ENCODE measurements around the gene FAM180B. TPM values are rescaled to one million over a fixed set of nuclear protein-coding genes. Genes with fewer than 3 reads are reported as not detected.
A peak's percentile ranks its signal among the peaks of the same experiment; 100 is the strongest.

The FAM180B gene
- total RNA-seq, 1 donor from 2014 or later = 0.14 TPM

DNA sequence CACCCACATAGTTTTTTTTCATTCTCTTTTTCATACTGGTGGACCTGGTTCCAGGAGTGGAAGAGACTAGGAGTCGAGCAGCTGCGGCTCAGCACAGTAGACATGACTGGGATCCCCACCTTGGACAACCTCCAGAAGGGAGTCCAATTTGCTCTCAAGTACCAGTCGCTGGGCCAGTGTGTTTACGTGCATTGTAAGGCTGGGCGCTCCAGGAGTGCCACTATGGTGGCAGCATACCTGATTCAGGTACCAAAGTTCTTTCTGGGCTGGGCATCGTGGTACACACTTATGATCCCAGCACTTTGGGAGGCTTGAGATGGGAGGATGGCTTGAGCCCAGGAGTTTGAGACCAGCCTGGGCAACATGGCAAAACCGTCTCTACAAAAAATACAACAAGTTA, 16.8 kb upstream of the FAM180B start:
- no peak for DNase-seq (ENCODE audit: low spot score)

GRCh38 chr11:47570651-47571356, 15.7 kb upstream of the FAM180B start:
- DNase-seq (ENCODE audit: low spot score) = no peak

GRCh38 chr11:47571357-47571729, 15.1 kb upstream of the FAM180B start:
- no peak for DNase-seq (ENCODE audit: low spot score)

- DNase-seq (ENCODE audit: low spot score) = no peak
Measured at GRCh38 chr11:47571895-47572294, 14.6 kb upstream of the FAM180B start.

- no peak for DNase-seq (ENCODE audit: low spot score)
Measured at GRCh38 chr11:47572715-47573255, 13.7 kb upstream of the FAM180B start.

GRCh38 chr11:47573321-47573720, 13.2 kb upstream of the FAM180B start:
- no peak for DNase-seq (ENCODE audit: low spot score)

DNA sequence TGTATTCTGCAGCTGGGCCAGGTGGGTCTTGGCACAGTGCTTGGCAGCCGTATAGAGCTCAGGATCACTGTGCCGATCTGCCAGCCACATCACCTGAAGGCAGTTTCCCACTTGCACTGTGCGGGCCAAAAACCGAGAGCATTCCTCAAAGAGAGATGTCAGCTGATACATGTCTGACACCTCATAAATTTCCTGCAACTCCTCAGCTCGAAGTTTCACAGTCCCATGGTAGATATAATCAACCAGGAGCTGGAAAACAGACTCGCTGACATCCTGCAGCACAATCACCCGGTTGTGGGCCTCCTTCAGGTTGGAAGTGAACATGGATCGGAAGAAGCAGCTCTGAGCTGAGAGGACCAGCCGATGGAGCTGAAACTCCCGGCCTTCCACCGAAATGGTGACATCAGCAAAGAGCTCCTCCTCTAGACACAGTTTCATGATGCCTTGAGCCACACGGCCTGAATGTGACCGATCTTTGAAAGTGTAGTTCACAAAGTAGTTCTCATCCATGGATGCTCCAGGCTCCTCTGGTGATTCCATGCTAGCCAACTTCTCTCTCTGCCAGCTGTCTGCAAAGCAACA, 8.9 kb upstream of the FAM180B start:
- DNase-seq (ENCODE audit: low spot score) = no peak

GRCh38 chr11:47578524-47579494, 7.7 kb upstream of the FAM180B start, which contains the start of the genes KBTBD4 and NDUFS3:
Gene KBTBD4, minus strand, starts transcription at chr11:47578970. Its CDS starts 19 bp downstream, at chr11:47578951.
Gene NDUFS3, plus strand, starts transcription at chr11:47579074. Its CDS starts 18 bp downstream, at chr11:47579092.
- peak; percentile 89 for DNase-seq (ENCODE audit: low spot score)

GRCh38 chr11:47583844-47584243, 2.6 kb upstream of the FAM180B start:
- no peak for DNase-seq (ENCODE audit: low spot score)

- no peak for DNase-seq (ENCODE audit: low spot score)
Measured at GRCh38 chr11:47587039-47587716, 700 bp downstream of the FAM180B start.

DNA sequence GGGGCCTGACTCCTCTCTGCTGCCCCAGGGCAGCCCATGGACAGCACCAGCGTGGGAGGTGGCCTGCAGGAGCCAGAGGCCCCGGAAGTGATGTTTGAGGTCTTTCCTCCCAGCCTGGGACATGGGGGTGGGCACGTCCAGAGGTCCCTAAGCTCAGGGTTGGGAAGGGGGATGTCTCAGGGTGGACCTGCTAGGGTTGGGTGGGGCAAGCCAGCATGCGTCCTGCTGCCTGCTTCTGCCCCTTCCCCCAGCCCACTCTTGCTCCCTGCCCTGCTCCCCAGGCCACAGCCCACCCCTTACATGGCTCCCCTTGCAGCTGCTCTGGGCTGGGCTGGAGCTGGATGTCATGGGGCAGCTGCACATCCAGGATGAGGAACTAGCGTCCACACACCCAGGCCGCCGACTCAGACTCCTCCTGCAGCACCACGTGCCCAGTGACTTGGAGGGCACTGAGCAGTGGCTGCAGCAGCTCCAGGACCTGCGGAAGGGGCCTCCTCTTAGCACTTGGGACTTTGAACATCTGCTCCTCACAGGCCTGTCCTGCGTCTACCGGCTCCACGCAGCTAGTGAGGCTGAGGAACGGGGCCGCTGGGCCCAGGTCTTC, 1.3 kb downstream of the FAM180B start:
- peak; percentile 38 for DNase-seq (ENCODE audit: low spot score)

- no peak for DNase-seq (ENCODE audit: low spot score)
Measured at GRCh38 chr11:47589118-47589517, 2.6 kb downstream of the FAM180B start.

GRCh38 chr11:47589584-47589976, 3.1 kb downstream of the FAM180B start:
- no peak for DNase-seq (ENCODE audit: low spot score)

GRCh38 chr11:47589977-47590861, 3.7 kb downstream of the FAM180B start:
- DNase-seq (ENCODE audit: low spot score) = no peak

GRCh38 chr11:47591764-47592163, 5.3 kb downstream of the FAM180B start:
- no peak for DNase-seq (ENCODE audit: low spot score)

- no peak for DNase-seq (ENCODE audit: low spot score)
Measured at GRCh38 chr11:47592251-47592650, 5.8 kb downstream of the FAM180B start.

DNA sequence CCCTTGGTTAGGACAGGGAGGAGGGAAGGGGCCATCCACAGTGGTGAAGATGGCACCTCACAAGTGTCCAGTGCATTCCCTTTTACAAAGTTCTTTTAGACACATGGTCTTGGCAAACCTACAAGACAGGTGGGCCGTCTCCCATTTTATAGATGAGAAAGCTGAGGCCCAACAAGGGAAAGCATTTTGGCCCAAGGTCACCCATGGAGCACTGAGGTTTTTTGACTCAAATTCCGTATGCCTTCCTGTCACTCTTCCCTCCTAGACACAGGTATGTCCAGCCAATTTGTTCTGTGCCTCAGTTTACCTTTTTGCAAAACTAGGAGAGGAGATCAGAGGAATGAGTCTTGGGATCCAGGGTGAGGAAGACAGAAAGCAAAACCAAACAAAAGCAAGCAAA, 6.5 kb downstream of the FAM180B start:
- no peak for DNase-seq (ENCODE audit: low spot score)

DNA sequence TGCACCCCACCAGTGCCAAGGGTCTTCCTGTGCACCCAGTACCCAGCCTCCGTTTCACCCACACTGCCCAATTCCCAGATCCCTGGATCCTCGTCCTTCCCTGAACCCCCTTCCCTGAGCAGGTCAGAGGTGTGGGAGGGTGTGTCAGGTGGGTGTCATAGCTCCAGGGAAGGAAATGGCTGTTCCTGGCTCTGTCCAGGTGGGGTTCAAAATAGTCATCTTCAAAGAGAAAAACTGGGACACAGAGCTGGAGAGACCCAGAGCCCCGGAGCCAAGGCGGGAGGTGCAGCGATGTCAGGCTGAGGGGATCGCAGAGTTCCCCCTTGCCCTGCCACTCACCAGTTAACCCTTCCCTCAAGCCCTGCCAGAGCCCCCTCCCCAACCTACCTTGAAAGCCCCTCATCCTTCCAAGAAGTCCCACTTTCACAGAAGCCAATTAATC, 7.0 kb downstream of the FAM180B start:
- DNase-seq (ENCODE audit: low spot score) = no peak

DNA sequence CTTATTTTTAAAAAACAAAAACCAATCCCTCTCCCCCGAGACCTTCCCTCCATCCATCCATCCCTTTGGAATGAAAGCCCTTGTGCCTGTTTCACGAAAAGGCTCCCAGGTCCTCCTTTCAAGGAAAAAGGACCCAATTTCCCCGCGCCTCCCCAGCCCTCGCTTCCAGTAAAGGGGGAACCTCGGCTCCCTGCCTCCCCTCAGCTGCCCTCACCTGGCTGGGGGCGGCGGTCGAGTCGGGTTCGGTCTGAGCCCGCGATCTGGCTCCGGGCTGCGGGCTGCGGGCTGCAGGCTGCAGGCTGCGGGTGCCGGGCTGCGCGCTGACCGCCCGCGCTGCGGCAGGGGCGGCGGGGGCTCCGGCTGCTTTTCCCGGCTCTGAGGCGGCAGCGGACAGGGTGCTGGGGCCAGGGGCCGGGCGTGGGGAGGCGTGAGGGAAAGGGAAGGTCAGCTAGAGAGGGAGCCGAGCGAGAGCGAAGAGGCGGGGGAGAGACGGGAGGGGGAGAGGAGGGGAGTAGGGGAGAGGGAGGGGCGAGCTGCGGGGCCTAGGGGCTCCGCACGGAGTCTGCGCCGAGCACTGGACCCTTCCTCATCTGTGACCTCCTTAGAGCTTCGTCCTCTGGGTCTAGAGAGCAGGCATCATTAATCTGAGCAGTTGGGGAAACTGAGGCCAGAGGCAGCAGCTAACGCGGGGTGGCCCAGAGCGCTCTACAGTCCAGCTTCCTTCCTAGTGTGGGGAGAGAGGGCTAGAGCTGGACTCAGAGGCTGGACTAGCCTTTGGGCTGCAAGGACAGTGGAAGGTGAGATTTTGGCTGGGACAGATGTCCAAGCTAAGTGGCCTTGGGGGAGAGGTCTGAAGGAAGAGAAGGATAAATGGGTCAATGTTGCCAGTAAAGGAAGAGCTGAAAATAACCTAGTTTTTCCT, 7.7 kb downstream of the FAM180B start, which contains the start of gene C1QTNF4:
TSS of gene C1QTNF4 (minus strand) at position 478 of the 922 bp plus-strand sequence. CDS start 3,601 bp downstream, outside the sequence.
- DNase-seq (ENCODE audit: low spot score) = no peak

All from mucosa of gallbladder (tissue), 1 donor.